Measurements from ENCODE around the gene BLM.
"Not testable (repeated sequence)": the region's sequence is repeated elsewhere in the genome, so short reads cannot be mapped to it uniquely, and the experiment has no call there.

BLM gene

DNA sequence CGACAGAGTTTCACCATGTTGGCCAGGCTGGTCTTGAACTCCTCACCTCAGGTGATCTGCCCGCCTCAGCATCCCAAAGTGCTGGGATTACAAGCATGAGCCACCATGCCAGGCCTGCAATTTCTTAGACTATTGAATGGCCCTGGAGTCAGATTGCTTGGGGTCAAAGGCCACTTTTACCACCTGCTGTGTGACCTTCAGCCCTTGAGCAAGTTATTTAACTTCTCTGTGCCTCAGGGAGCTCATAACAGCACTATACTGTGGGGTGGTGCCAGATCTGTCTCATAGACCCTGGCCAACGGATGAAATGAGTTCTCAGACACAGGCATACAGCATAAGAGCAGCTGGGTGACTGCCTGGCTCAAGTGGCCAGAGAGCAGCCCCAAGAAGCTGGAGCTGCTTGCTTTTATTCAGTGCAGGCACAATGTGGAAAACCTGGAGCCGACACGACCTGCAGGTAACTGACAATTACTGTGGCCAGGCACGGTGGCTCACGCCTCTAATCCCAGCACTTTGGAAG lies 106.4 kb downstream of the BLM start:
- no peak for DNase-seq

DNA sequence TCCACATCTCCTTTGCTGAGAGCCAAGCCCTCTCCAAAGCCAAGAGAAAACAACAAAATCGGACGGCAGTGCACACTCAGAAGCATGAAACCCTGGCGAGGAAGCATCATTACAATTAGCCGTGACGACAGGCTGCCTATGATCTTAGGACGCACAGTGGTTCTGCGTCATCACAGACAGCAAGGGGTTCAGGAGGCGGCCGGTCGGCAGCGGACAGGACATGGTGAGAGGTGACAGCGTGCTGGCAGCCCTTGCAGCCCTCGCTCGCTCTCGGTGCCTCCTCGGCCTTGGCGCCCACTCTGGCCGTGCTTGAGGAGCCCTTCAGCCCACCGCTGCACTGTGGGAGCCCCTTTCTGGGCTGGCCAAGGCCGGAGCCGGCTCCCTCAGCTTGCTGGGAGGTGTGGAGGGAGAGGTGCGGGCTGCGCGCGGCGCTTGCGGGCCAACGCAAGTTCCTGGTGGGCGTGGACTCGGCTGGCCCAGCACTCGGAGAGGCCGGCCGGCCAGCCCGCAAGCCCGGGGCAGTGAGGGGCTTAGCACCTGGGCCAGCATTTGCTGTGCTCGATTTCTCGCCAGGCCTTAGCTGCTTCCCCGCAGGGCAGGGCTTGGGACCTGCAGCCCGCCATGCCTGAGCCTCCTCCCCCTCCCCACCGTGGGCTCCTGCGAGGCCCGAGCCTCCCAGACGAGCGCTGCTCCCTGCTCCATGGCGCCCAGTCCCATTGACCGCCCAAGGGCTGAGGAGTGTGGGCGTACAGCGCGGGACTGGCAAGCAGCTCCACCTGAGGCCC lies 108.2 kb downstream of the BLM start:
- not testable (repeated sequence) for DNase-seq

DNA sequence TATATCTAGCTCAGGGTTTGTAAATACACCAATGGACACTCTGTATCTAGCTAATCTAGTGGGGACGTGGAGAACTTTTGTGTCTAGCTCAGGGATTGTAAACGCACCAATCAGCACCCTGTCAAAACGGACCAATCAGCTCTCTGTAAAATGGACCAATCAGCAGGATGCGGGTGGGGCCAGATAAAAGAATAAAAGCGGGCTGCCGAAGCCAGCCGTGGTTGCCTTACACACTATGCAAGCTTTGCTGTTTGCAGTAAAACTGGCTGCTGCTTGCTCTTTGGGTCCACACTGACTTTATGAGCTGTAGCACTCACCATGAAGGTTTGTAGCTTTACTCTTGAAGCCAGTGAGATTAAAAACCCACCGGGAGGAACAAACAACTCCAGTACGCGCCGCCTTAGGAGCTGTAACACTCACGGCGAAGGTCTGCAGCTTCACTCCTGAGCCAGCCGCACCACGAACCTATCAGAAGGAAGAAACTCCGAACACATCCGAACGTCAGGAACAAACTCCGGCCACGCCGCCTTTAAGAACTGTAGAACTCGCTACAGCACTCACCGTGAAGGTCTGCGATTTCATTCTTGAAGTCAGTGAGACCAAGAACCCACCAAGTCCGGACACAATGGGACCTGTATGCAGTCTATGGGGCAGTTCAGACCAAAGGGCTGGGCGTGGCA lies 109.2 kb downstream of the BLM start:
- DNase-seq = not testable (repeated sequence)

DNA sequence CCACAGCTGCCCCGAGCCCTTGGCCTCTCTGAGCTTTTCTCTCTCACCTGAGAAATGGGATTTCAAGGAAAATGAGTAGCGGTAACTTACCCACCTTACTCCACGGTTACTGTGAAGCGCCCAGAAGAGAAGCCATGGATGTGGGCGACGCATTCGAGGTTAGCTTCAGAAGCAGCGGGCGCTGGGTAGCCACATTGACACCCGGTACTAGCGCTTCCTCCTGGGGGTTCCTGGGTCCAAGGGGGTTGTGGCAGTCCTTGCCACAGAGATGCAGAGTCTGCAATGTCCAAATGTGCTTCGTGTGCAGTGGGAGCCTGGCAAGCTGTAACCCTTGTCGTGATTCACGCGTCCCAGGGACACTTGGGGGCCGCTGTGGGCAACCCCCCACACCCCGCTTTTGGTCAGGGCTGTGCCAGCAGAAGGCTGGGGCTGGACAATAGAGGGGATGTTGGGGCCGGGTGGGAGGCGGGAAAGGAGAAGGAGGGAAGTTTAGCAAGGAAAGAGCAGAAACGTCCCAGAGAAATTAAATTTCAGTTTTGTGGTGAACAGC lies 109.8 kb downstream of the BLM start:
- no peak for DNase-seq

DNA sequence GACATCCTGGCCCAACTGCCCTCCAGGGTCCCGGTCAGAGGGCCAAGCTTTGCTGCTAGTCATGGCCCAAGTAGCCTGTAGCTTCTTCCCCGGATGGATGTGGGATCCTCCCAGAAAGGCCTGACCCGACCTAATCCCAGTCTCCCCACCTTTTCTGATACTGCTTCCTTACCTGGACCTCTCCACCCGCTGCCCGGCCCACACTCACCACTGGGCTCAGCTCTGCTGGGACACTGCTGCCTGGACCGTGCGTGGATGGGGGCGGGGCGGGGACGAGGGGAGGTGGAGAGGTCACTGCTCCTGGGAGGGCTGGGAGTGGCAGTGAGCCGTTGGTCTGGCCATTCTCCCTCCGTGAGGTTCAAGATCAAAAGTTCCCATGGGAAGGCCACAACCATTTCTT lies 111.0 kb downstream of the BLM start:
- no peak for DNase-seq

DNA sequence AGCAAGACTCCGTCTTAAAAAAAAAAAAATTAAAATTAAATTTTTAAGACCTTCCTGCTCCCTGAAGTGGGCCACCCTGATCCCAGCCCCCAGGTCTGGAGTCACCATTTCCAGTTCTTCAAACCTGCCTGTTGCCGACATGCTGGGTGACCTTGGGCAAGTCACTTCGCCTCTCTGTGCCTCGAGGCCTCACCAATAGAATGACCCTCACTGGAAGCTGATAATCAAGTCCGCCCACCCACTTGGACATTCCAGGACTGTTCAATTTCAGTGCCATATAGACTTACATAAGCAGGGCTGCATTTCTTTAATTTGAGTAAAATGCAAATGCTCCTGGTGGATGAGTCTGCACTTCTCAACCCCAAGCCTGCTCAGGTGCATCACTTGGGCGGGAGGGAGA lies 112.0 kb downstream of the BLM start:
- DNase-seq = no peak

DNA sequence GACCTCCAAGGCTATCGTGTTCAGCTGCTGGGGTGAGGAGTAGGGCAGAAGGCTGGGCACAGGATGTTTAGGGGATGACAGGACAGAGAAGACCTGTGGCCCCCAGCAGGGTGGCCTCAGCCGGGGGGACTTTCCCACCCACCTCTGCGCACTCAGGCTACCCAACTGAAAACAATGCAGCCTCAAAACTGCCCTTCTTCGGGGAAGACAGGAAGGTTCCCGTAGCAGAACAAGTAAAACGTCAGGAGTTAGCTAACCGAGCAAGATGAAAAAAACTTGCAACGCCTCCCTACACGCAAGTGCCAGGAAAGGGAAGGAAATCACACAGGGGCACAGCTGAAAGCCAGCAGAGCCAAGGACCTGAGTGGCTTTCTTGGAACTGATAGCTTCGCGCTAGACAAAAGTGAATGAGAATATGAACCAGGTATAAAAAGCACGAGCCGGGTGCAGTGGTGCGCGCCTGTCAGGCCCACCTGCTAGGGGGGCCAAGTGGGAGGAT lies 112.8 kb downstream of the BLM start:
- DNase-seq = peak; percentile 75 to 87

DNA sequence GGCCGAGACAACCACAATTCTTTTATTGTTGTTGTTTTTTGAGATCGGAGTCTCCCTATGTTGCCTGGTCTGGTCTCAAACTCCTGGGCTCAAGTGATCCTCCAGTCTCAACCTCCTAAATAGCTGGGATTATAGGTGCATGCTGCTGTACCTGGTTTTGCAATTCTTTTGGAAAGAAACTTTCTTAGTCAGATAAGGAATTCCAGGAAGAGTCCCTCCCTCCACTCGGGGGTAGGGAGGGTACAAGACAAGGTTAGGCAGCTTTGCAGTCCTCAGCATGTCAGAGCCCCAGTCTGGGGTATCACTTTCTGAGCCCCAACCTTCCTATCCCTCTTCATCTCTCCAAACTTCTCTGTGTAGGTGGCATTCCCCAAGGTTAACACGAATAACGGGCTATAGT lies 117.5 kb downstream of the BLM start:
- DNase-seq = no peak

DNA sequence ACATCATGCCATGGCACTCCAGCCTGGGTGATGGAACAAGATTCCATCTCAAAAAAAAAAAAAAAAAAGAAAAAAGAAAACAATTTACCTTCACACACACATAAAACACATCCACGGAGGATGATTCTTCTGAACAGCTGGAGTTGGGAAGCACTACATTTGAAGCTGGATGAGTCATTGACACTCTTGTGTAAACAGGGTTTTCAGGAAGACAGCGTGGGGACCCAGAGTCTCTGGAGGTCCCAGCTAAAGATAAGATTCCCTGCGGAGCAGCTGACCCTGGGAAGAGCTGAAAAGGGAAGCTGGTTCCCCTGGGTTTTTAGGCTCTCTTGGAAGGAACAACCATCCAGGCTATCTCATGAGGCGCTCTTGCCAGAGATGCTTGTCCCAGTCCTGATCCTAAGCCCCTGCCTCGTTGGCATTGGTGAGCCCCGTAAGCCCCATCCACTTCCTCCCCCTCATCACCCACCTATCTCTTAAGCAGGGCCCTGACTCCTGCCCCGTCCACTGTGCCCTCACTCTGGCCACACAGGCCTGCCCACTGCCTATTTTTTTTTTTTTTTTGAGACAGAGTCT lies 119.2 kb downstream of the BLM start:
- DNase-seq = no peak

DNA sequence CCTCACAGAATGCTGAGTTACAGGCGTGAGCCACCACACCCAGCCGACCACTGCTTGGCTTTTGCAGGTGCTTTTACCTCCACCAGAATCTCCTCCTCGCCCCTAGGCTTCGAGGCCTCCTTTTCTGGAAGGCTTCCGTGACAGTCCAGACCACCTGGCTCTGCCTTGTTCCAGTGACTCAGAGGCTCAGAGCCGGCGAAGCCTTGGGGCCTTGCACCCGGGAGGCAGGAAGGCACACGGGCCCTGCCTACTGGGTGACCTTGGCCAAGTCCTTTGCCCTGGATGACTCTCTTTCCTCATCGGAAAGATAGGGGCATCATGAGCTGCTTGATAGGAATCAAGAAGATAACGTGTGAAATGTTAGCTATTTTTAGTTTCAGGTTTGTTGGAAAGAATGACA lies 119.9 kb downstream of the BLM start:
- DNase-seq = no peak

DNA sequence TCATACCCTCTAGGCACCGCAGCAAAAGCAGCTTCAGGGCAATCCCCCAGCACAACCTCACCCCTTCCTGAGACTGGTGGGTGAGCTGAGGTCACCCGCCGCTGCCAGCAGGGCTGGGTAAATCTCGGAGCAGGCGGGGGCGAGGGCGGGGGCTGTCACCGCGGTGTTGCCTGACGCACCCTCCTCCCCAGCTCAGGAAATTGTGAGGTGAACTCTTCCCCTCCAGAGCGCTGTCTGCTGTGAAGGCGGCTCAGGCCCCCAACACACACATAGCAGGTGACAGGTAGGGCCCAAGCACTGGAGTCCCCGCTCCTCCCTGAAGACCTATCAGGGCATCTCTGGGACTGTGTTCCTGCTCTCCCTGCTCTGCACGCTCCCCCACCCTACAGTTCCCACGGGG lies 121.0 kb downstream of the BLM start:
- peak; percentile 86 to 88 for DNase-seq

DNA sequence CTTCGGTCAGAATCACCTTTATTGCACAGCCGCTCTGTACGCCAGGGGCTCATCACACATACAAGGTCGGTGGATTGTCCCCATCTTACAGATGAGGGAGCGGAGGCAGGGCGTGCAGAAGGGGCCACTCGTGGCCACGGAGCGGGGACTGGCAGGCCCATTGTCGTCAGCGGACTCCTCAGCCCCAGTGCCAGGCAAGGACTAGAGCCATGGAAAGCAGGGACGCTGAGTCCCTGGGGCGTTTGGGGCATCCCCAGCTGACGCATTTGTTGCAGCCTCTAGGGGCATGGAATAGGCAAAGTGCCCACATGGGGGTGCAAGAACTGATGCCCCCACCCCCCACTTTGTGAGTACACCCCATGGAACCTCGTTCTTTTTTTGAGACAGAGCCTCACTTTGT lies 121.4 kb downstream of the BLM start:
- no peak for DNase-seq

DNA sequence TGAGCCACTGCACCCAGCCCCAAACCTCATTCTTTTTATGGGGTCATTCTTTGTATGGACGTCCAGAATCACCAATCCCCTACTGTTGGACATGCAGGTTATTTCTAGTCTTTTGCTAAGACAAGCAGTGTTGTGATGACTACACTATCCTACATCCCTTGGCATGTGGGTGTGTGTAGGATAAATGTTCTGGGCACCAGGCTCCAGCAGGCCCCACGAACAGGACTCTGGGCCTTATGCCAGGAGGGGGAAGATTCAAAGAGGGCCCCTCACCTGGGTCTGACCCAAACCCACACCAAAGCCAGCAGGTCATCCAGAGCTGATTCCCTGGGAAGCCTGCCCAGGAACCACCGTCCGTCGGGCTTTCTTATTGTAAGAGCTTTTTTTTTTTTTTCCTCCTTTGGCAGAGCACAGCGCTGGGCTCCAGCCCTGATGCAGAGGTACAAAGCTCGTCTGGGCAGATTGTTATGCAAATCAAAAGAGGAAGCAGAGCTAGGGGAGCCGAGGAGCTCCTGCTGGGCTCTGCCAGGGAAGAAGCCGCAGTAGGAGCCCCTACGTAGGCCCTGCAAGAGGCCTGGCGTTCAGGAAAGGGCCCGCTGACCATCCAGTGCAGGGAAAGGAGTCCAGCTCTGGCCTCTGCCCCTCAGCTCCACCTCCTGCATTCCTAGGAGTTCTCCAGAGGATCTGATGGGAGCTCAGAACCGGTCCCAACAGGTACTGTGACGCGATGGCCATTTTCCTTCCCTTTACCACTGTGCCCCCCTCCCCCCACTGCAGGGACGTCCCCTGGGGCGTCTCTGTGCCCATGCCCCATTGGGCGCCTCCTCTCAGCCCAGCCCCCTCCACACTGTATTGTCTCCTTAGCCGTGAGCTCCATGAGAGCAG lies 122.3 kb downstream of the BLM start:
- peak in 1 of 2 donors; percentile 46 for DNase-seq

DNA sequence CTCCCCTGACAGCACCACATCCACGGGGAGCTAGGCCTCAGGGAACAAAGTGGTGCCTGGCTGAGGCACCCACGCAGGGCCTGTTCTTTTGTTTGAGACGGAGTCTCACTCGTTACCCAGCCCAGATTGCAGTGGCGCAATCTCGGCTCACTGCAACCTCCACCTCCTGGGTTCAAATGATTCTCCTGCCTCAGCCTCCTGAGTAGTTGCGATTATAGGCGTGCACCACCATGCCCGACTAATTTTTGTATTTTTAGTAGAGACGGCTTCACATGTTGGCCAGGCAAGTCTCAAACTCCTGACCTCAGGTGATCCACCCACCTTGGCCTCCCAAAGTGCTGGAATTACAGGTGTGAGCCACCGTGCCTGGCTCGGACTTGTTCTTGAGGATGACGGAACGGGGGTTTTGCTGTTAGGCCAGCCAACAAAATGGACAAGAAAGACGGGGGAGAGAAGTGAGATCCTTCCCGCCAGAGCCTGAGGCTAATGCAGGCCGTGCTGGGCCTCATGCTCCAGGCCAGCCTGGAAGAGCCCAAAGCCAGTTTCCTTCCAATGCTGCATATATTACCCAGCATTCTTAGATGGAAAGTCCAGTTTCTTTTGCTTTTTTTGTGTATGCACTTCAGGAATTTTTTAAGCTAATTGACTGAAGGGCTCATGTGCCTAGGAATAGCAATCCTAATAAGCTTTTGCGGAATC lies 123.2 kb downstream of the BLM start:
- DNase-seq = no peak

DNA sequence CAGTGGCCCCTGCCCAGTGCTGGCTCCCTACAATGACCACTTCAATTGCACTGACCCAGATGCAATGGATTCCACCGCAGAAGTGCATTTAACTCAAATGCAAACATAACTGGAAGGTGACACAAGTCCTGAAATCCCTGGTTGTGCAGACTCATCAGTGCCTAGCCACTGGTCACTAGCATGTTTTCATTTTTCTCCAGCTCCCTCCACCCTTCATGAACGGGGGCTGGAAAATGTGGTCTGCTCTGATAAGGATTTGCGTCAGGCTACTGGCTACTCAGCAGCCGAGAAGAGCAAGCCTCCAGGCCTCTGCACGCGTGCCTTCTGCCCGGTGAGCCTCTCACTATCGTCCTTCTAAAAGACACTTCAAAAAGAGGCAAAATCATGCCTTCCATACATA lies 123.8 kb downstream of the BLM start:
- DNase-seq = no peak

DNA sequence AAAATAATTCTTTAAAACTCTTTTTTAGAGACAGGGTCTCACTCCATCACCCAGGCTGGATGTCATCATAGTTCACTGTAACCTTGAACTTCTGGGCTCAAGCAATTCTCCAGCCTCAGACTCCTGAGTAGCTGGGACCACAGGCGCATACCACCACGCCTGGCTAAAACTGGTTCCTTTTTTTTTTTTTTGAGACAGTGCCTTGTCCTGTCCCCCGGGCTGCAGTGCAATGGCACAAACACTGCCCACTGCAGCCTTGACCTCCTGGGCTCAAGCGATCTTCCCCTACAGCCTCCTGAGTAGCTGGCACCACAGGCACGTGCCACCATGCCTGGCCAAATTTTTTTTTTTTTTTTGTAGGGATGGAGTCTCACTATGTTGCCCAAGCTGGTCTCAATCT lies 127.5 kb downstream of the BLM start:
- no peak for DNase-seq

DNA sequence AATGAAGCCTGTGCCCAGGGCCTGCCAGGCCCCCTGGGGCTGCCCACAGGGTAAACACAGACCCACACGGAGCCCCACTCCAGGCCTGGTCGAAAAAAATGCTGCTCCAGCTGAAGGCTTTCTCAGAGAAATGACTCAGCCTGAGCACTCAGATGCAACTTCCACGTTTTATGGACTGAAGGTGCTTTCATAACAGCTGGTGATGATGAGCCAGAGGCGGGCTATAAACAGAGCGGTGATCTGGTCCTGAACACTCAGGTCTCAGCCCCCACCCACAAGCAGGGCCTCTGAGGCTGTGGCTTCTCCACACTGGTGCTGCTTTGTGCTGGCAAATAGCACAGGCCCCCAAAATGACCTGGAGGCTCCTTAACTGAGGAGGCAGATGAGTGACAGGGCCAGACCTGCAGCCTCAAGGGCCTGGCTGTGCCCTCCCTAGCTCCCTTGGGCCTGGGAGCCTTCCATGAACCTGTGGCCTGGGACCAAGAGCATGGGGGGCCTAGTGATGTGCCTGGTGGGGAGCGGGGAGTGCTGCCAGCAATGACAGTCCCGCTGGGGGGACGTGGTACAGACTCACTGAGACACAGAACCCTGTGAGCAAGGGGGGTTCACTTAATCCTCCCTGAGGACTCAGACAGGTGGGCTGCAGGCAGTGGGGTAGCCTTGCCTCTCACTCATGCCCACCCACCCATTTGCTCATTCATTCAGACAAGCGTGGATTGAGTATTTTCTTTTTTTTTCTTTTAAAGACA lies 128.2 kb downstream of the BLM start:
- DNase-seq = peak in 1 of 2 donors; percentile 65

DNA sequence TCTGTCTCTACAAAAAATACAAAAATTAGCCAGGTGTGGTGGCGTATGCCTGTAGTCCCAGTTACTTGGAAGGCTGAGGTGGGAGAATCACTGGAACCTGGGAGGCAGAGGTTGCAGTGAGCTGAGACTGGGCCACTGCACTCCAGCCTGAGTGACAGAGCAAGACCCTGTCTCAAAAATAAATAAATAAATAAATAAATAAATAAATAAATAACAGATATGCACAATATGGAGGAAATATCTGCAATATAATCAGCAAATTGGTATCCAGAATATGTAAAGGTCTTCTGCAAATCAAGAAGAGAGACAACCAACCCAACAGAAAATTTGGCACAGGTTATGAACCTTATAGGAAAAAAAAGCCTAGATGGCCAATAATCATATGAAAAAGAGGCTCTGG lies 132.3 kb downstream of the BLM start:
- not testable (repeated sequence) for DNase-seq

DNA sequence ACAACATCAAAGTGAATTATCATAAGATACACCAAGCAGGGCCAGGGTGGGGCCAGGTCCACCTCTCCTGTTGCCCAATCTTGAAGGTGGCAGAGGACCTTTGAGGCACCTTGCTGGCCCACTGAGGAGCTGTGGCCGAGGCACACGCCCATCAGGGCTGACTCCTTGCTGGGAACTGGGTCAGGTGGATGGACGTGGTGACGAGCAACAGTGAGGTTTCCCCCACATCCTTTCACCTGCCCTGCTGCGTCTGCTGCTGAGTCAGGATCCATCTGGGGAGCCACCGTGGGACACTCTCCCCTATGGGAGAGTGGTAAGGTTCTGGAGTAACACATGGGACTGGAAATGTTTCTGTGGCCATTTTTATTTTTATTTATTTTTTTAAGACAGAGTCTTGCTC lies 134.0 kb downstream of the BLM start:
- peak; percentile 49 to 57 for DNase-seq

DNA sequence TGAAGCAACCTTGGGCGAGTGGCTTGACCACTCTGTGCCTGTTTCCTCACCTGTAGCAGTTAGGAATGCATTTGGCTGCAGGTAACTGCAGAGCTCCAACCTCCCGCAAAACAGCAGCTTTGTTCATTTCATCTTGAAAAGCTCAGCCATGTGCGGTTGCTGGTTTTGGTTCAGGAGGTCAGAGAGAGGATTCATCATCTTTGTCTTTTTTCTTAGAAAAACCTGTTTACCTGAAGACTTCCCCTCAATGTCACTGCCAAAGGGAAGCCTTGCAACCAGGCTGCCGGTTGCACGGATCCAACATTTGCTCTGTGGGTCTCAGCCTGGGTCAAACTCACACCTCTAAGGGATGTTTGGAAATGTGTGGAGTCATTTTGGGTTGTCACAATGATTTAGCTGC lies 134.8 kb downstream of the BLM start:
- no peak for DNase-seq

DNA sequence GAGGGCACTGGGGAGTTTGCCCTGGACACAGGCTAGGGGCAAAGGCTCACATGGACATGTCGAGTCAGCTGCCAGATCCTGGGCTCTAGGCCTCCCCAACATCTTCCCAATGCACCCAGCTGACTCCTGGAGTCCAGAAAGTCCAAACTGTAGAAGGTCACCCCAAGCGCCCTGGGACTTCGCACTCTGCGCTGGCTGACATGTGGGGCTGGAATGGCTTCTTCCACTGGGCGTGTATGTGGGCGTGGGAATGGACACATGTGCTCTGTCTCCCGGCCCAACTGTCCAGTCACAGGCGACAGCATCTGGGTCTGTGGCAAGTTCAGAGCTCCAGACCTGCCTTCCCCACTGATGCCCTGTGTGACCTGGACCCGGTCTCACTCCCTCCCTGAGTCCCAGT lies 138.0 kb downstream of the BLM start:
- no peak for DNase-seq

All from CD4-positive, alpha-beta T cell treated with Interferon alpha-2 for 1 hour (primary cell).